Fibroblast of mammary gland (primary cell): ENCODE data around the gene PRICKLE3.

Experiments used
- DNase-seq: peaks from one replicate; pipeline ENCODE4 v3.0.0-alpha.2; 2010; ENCODE audit warnings: low read depth
- H3K4me3 ChIP-seq: 2 replicates; pipeline ENCODE4 v1.5.1; 2011; ENCODE audit warnings: low read depth, mild to moderate bottlenecking, low read length, moderate library complexity; ENCODE audit not compliant: control insufficient read depth
- CTCF ChIP-seq: conservative IDR thresholded peaks from 2 replicates; pipeline ENCODE4 v1.5.1; 2011; ENCODE audit warnings: low read depth, low read length, inconsistent platforms; ENCODE audit not compliant: control insufficient read depth, insufficient read depth

PRICKLE3 gene

GRCh38 chrX:49187526-49187925, 1.4 kb upstream of the PRICKLE3 start:
- DNase-seq, result no peak
- no peak overlapping the region for H3K4me3 ChIP-seq
- no peak for TF ChIP-seq CTCF

GRCh38 chrX:49187028-49187394, 838 bp upstream of the PRICKLE3 start:
- no peak for DNase-seq
- no peak for TF ChIP-seq CTCF

DNA sequence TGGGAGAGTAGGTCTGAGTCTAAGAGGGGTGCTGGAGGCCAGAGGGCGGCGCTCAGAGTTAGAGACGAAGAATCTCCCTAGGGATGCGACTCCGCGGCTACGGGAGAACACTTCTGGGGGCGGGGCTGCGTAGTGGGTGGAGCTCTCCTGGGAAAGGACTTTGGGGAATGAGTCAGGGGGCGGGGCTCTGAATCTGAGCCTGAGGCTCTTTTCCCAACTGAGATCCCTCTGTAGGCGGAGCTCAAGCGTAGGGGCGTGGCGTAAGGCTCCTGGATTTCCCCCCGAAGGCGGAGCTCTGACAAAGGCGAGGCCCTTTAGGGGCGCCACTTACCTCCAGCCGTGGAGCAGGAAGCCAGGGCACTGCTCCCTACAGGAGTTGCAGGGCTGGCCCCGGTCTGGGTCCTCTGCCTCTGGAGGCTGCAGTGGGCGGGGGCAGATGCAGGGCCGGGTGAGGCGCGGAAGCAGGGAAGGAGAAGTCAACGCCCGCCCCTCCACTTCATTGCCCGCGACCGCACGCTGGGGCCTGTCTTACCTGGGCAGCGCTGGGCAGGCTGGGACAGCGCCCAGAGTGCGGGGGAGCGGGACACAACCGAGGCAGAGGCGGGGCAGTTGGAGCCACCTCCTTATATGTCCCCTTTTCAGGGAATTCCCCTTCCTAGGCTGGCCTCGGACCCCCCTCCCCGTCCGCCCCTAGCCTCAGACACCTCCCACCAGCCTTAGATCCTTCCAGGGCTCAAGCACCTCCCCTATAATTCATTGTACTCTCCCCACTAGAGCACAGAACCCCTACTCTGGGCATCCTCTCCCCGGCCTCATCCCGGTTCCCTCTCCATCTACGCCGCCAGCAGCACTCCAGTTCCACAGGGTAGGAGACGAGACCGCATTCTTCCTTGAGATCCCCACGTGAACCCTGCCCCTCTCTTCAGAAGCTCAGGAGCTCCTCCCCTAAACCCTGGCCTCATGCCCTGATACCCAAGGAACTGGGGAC, 1.6 kb downstream of the PRICKLE3 start:
- peak overlapping the region; percentile 69 for H3K4me3 ChIP-seq
- no peak for TF ChIP-seq CTCF
- DNase-seq, result peak; percentile 86

More at GRCh38 chrX:49187028-49187394, 838 bp upstream of the PRICKLE3 start:
- H3K4me3 ChIP-seq, result no peak overlapping the region

DNA sequence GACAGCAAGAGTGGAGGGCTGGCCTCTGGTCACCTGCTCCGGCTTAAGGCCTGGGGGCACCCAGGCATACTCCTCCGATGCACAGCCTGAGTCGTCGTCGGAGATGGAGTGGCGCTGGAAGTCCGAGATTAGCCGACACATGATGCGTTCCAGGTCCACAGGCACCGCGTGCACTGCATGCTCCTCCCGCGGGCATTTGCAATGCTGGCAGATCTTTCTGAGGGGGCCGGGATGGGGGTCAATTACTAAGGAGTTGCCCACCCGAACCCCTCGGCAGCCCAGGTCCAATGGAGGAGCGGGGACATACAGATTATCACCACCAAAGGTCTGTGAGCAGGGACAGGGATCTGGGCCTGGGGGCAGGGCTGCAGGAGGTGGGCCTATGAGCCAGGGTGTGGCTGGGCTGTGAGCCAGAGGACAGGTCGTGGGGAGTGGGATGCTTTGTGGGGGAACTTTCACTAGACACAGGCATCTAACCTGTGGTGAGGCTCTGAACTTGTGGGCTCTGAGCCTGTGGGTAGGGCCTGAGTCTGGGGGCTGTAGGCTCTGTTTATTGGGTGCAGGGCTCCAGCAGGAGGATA, 2.4 kb downstream of the PRICKLE3 start:
- no peak for DNase-seq
- H3K4me3 ChIP-seq, result no peak overlapping the region
- no peak for TF ChIP-seq CTCF

- no peak for TF ChIP-seq CTCF
- no peak overlapping the region for H3K4me3 ChIP-seq
- no peak for DNase-seq
These were observed 6.8 kb downstream of the PRICKLE3 start for GRCh38 chrX:49179358-49179757.

GRCh38 chrX:49178537-49178936, 7.6 kb downstream of the PRICKLE3 start:
- no peak for DNase-seq
- H3K4me3 ChIP-seq, result no peak overlapping the region
- TF ChIP-seq CTCF, result no peak
